Hematopoietic multipotent progenitor cell treated with erythropoietin and hydrocortisone succinate and interleukin-3 and kit ligand, for 17 days (in vitro differentiated cells): Measurements from ENCODE around the gene ACTN3.
"Not testable (repeated sequence)": the region's sequence is repeated elsewhere in the genome, so short reads cannot be mapped to it uniquely, and the experiment has no call there.

ENCODE experiments used
- DNase-seq: peaks from one replicate; pipeline ENCODE4 v3.0.0-alpha.2; 2015; ENCODE audit warnings: low spot score

Gene ACTN3

GRCh38 chr11:66546368-66546965 is at the start of gene ACTN3:
Gene ACTN3 (plus strand): TSS chr11:66546903. CDS start chr11:66546938, 35 bp downstream.
- DNase-seq, result no peak

GRCh38 chr11:66497206-66497605 is 49.5 kb upstream of the ACTN3 start:
- no peak for DNase-seq

- no peak for DNase-seq
These were observed 48.2 kb upstream of the ACTN3 start for GRCh38 chr11:66498506-66498905.

GRCh38 chr11:66505276-66505816 is 41.4 kb upstream of the ACTN3 start:
- no peak for DNase-seq

- no peak for DNase-seq
These were observed 37.6 kb upstream of the ACTN3 start for GRCh38 chr11:66509131-66509561.

- DNase-seq, result peak; percentile 88
These were observed 36.3 kb upstream of the ACTN3 start, which contains the start of gene BBS1 for GRCh38 chr11:66510271-66510989. Gene BBS1 (plus strand): TSS chr11:66510635. CDS start chr11:66510660, 25 bp downstream.

- no peak for DNase-seq
These were observed 35.7 kb upstream of the ACTN3 start for GRCh38 chr11:66510990-66511339.

GRCh38 chr11:66523611-66524010 is 23.1 kb upstream of the ACTN3 start:
- DNase-seq, result no peak

- no peak for DNase-seq
These were observed 22.2 kb upstream of the ACTN3 start for GRCh38 chr11:66524304-66525040.

GRCh38 chr11:66529069-66529468 is 17.6 kb upstream of the ACTN3 start:
- no peak for DNase-seq

GRCh38 chr11:66529655-66530054 is 17.0 kb upstream of the ACTN3 start:
- DNase-seq, result no peak

GRCh38 chr11:66530927-66531709 is 15.6 kb upstream of the ACTN3 start:
- no peak for DNase-seq

- no peak for DNase-seq
These were observed 14.9 kb upstream of the ACTN3 start for GRCh38 chr11:66531841-66532240.

- no peak for DNase-seq
These were observed 13.9 kb upstream of the ACTN3 start for GRCh38 chr11:66532784-66533183.

GRCh38 chr11:66539170-66539869 is 7.4 kb upstream of the ACTN3 start:
- DNase-seq, result no peak

- DNase-seq, result no peak
These were observed 6.9 kb upstream of the ACTN3 start for GRCh38 chr11:66539870-66540213.

- DNase-seq, result not testable (repeated sequence)
These were observed 6.1 kb upstream of the ACTN3 start for GRCh38 chr11:66540598-66540997.

GRCh38 chr11:66541892-66542291 is 4.8 kb upstream of the ACTN3 start:
- no peak for DNase-seq

- DNase-seq, result no peak
These were observed 4.3 kb upstream of the ACTN3 start for GRCh38 chr11:66542362-66542761.

- peak; percentile 27 for DNase-seq
These were observed 3.2 kb upstream of the ACTN3 start for GRCh38 chr11:66543263-66544107.
